Lower lobe of right lung (tissue), 2 donors: ENCODE data around the gene GPN2. TPM values are rescaled to one million over a fixed set of nuclear protein-coding genes. Genes with fewer than 3 reads are reported as not detected.
"Not testable (repeated sequence)": the region's sequence is repeated elsewhere in the genome, so short reads cannot be mapped to it uniquely, and the experiment has no call there.

ENCODE experiments used
- ATAC-seq, 2 donors: fragments of 200-7000 bp; cut with Tn5 transposase; one replicate each; pipeline ENCODE4 v1.9.1; 2020 to 2022; ENCODE audit warnings: mild to moderate bottlenecking in 2 of 2, moderate library complexity in 2 of 2
- DNase-seq: peaks from one replicate; pipeline ENCODE4 v3.0.0-alpha.2; 2020
- H3K27ac ChIP-seq: fragments of 200-600 bp; one replicate; pipeline ENCODE4 v1.8.0; 2022
- H3K27me3 ChIP-seq: fragments of 200-600 bp; one replicate; pipeline ENCODE4 v1.8.0; 2022; ENCODE audit warnings: low read depth
- H3K36me3 ChIP-seq: fragments of 200-600 bp; one replicate; pipeline ENCODE4 v1.8.0; 2022; ENCODE audit warnings: mild to moderate bottlenecking
- H3K4me1 ChIP-seq: fragments of 200-600 bp; one replicate; pipeline ENCODE4 v1.8.0; 2022
- H3K4me3 ChIP-seq: fragments of 200-600 bp; one replicate; pipeline ENCODE4 v1.8.0; 2022; ENCODE audit warnings: mild to moderate bottlenecking
- H3K9me3 ChIP-seq: fragments of 200-600 bp; one replicate; pipeline ENCODE4 v1.8.0; 2022
- CTCF ChIP-seq: fragments of 200-600 bp; IDR thresholded peaks from one replicate; pipeline ENCODE4 v1.8.0; 2022; ENCODE audit warnings: antibody characterized with exemption, mild to moderate bottlenecking
- intact Hi-C: fragments of 100-400 bp; cut with DNase I; formaldehyde crosslinking; loops from one replicate; pipeline ENCODE4 v1.11.0; 2022
- total RNA-seq: library from RNA; stranded (reverse); fragmentation: NEBNext Ultra II Directional; extraction: Animal tissue kit (Norgen Biotek cat#: 25700); gene quantifications from one replicate; pipeline ENCODE4 v1.2.1, GENCODE V29; 2021
- donor health status: DM: no; HTN: yes; CAD: no; lungs with severe emphysema.

The GPN2 gene
- total RNA-seq, 1 donor from 2014 or later: 25.9 TPM

- Histone ChIP-seq H3K36me3 (peaks cover 92% of the 10 kb centered on the region), H3K9me3 (no peaks in the 10 kb centered on the region), H3K27me3 (no peaks in the 10 kb centered on the region), H3K4me1 (peaks cover 14% of the 10 kb centered on the region), H3K27ac (no peak overlapping the region), H3K4me3 (no peak overlapping the region)
- intact Hi-C loops: no loop called here
- DNase-seq (peak; percentile 87), ATAC-seq (peak; percentile 85 to 86)
- TF ChIP-seq CTCF: peak; percentile 85
Observed at GRCh38 chr1:26853156-26853555, 36.9 kb downstream of the GPN2 start.

- H3K4me1 ChIP-seq: peaks cover 14% of the 10 kb centered on the region
- H3K27me3 ChIP-seq: no peaks in the 10 kb centered on the region
- no peaks in the 10 kb centered on the region for H3K9me3 ChIP-seq
- H3K36me3 ChIP-seq: peaks cover 97% of the 10 kb centered on the region
- no peak for TF ChIP-seq CTCF
- no peak for ATAC-seq
- intact Hi-C loops: no loop called here
- H3K4me3 ChIP-seq: no peak overlapping the region
- DNase-seq: no peak
- H3K27ac ChIP-seq: no peak overlapping the region
Observed at GRCh38 chr1:26852701-26853100, 37.4 kb downstream of the GPN2 start.

GRCh38 chr1:26851106-26851684 lies 38.9 kb downstream of the GPN2 start:
- ATAC-seq: no peak

GRCh38 chr1:26848941-26849774 lies 40.9 kb downstream of the GPN2 start:
- Histone ChIP-seq H3K27me3 (no peaks in the 10 kb centered on the region), H3K36me3 (peaks cover 81% of the 10 kb centered on the region), H3K9me3 (no peaks in the 10 kb centered on the region), H3K4me1 (peaks cover 14% of the 10 kb centered on the region), H3K27ac (peak overlapping the region; percentile 15), H3K4me3 (no peak overlapping the region)
- DNase-seq (peak; percentile 69), ATAC-seq (peak; percentile 77 to 85)
- intact Hi-C loops: no loop called here
- no peak for TF ChIP-seq CTCF

More at GRCh38 chr1:26851106-26851684, 38.9 kb downstream of the GPN2 start:
- Histone ChIP-seq H3K4me3 (no peak overlapping the region), H3K9me3 (no peaks in the 10 kb centered on the region), H3K27me3 (no peaks in the 10 kb centered on the region), H3K36me3 (peaks cover 95% of the 10 kb centered on the region), H3K4me1 (peaks cover 14% of the 10 kb centered on the region), H3K27ac (no peak overlapping the region)
- intact Hi-C loops: no loop called here
- no peak for DNase-seq
- TF ChIP-seq CTCF: no peak

GRCh38 chr1:26848499-26848898 lies 41.6 kb downstream of the GPN2 start:
- no peak for TF ChIP-seq CTCF
- ATAC-seq: no peak
- H3K27me3 ChIP-seq: no peaks in the 10 kb centered on the region
- H3K4me1 ChIP-seq: peaks cover 14% of the 10 kb centered on the region
- peaks cover 81% of the 10 kb centered on the region for H3K36me3 ChIP-seq
- no peak overlapping the region for H3K4me3 ChIP-seq
- no peaks in the 10 kb centered on the region for H3K9me3 ChIP-seq
- H3K27ac ChIP-seq: peak overlapping the region; percentile 15
- DNase-seq: no peak
- intact Hi-C loops: no loop called here

GRCh38 chr1:26847826-26848225 lies 42.3 kb downstream of the GPN2 start:
- not testable (repeated sequence) for ATAC-seq

More at GRCh38 chr1:26847826-26848225, 42.3 kb downstream of the GPN2 start:
- H3K27ac ChIP-seq, DNase-seq, intact Hi-C loops, H3K27me3 ChIP-seq, H3K4me3 ChIP-seq, H3K9me3 ChIP-seq, H3K4me1 ChIP-seq: not testable (repeated sequence)
- H3K36me3 ChIP-seq: peaks cover 79% of the 10 kb centered on the region
